ENCODE results near the gene RAD51B.
"Not testable (repeated sequence)": the region's sequence is repeated elsewhere in the genome, so short reads cannot be mapped to it uniquely, and the experiment has no call there.

Gene RAD51B

GRCh38 chr14:68241862-68242487 lies 422.4 kb downstream of the RAD51B start:
- no peak for DNase-seq

DNA sequence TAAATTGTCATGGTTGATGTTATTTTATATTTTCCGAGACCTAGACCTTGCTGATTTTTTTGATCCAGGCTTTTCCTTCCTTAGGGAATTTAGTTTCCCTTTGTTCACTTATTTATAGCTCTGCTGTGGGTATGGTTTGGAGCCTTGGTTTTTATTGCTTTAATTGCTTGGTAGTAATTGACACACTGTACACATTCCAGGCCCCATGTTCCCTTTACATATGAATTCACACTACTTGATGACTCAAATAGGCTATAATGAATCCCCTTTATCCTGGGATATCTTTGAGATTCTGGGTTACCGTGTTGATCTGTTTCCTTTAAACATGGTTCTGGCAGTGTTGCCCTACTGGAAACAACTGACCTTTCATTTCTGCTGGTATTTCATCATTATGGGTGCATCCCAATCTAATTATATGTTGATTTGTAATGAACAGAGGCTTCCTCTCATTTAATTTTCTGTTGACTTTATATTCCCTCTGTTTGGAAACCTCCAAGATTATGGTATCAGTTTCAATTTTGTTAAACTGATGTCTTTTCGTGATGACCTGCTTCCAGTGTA lies 424.0 kb downstream of the RAD51B start:
- no peak for DNase-seq

GRCh38 chr14:68244262-68244980 lies 424.8 kb downstream of the RAD51B start:
- DNase-seq: no peak

DNA sequence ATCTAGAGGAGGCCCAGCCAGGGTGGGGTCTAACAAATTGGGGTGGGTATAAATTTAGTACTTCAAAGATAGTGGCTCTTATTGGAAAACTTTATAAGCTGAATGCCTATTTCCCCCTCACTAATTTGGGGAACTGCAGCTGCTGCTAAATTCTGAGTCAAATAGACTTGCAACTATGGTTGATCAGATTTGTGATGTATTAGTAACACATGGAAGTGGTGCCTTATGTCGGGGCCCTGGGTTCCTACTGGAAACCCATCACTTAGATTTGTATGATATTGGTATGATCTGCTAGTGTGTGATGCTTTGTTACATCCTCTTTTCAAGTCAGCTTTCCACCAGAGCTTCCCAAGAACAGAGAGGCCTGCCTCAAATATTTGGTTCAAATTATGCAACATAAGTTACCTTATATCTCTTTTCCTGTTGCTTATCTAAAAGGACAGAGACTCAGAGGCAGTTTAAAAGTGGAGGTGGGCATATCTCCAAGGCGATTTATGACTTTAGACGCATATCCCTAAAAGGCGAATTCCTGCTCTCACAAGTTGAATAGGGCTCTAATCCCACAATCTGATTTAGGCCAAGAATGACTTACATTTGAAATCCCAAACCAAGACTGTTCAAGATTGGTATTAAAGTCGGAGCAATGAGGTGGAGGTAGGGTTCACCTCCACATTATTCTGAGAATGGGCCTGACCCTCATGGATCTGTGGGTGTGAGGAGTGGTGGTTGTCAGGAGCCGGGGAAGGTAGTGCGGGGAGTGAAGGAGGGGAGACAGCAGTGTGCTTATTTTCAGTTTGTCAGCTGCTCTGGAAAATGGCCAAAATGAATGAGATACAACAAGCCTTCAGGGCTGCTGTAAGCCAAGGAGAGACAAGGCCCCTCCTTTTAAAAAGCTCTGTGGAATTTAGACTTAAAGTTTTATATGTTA lies 425.8 kb downstream of the RAD51B start:
- DNase-seq: no peak

DNA sequence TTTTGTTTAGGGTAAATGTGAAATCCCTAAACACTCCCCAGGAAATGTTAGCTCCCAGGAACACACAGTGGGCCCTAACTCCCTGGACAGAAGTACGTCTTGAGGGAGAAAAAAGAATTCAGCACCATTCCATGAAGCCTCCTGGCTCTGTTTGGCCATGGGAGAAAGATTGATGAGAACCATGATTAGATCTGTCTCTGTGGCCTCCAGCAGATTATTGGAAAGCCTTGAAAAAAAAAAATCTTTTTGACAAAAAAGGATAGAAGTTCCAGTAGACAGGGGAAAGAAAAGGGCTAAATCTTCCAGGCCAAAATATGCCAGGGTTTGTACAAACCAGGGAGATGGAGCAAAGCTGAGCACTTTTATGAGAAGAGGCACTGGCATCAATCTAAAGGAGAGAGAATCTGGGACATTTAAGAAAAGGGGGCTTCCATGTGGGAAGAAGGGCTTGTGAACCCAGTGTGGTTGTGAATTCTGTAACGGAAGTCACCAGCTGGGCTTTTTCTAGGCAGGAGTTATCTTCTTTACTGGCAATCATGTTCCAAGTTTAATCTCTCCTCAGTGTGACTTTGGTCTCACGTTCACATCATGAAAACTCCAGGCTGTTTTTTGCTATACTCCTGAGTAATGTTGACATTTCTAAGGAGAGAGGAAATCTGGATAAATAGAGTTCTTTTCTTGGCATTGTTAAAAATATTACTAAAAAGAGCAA lies 426.7 kb downstream of the RAD51B start:
- DNase-seq: no peak

DNA sequence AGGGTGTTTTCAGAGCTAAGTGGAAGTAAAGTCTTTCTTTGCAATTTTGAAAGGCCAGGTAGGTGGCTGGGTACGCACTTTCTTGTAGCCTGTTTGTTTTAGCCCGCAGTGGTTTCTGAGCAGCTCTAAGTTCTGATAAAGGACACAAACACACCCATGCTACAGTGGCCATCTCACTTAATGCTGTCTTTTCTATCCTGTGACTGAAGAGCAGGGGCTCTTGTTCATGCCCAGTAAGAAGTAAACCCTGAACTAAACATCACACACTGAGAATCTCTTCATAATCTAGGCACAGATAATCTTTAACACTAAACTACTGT lies 427.2 kb downstream of the RAD51B start:
- DNase-seq: no peak

DNA sequence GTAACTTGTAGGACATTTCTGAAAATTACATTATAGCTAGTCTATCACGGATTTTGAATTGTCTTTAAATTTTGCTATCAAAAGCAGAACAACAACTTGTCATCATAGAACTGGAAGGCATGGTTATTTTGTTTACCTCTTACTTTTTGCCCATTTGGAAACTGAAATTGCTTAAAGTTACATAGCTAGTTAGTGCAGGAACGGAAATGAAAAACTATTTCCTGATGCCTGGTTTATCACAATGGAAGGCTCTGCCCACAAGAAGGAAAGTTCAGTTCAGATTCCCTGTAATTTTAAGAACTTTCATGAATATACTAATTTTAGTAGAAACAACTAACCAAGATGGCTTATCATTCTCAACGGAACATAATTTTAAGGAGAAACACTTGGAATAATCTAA lies 427.7 kb downstream of the RAD51B start:
- DNase-seq: no peak

DNA sequence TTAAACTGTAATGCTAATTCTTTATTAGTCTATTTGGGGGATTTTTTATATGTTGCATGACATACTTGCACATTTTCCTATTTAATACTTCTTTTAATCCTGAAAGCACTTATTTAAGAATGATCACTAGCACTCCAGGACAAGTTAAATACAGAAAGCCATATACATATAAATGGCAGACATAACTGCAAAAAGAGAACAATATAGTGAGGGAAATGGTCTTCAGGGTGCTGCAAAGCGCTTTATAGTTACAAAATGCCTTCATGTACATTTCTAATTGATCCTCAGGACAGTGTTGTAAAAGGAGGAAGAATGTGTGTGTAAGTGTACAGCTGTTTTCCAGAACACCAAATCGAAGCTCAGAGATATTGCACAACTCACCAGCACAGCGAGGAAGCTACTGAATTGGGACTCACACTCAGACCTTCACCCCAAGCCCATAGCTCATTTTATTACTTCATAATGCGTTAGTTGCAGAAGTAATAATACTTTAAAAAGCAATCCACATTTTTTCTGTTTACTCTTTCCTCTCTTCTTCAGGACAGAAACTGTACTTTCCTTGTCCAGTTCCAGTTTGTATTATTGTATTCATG lies 428.2 kb downstream of the RAD51B start:
- DNase-seq: no peak

DNA sequence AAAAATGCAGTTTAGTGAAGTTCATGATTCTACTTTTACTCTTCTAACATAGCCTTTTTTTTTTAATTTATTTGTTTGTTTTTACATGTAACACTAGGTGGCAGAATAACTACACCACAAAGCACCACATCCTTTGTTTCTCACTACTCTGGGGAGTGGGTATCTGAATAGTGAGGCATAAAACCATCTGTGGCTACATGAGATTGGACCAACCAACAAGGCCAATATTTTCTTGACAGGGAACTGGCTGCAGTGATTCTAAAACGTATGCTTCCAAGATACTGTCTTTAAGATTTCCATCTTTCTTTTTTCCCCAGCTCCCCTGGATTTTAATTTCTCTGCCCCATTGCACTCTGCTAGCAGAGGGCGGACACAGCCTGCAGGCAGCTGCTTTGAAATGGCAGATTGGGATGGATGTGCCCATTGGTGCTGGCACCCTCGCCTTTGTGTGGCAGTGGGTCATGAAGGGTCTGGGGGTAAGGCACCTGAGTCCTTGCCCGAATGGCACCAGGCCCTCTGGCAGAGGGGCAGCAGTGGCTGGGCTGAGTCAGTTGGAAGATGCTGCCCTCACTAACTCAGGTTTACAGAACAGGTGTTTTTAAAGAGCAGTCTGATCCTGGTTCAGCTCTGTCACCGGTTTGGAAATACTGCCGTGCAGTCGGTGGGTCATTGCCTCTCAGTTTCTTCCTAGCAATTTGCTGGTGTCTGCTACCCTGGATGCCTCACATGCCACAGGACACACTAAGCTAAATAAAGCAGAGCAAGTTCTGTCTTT lies 429.1 kb downstream of the RAD51B start:
- DNase-seq: peak; percentile 12

DNA sequence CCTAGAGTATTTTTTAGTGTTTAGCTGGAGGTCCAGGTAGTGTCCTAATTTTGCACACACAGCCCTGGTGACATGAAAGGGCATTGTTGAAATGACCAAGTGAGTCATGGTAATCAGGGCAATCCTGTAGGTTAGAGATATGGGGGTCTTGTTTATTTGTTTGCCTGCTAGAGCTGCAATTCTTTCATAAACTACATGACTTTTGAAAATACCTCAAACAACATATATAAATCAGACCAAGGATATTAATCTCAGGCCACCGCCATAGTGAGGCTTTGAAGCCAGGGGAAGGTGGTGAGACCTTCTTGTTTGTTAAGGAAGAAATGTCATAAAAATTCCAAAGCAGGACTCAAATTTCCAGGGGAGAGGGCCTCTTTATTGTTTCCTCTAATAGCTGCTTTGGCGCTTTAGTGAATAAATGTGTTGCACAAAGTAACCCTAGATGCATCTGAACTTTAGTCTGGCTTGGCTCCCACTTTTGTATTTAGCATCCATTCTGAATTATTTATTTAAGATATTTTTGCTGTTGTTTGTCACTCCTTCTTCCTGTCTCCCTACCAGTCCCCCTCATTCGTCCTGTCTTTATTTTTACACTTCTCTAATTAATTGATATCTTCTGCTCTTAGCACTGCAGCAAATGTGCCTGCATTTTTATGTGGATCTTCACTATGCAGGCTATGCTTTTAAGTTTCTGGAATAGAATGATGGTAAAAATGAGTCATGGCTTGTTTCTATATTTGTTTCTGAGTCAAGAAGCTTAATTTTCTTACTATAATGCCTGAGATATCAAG lies 430.3 kb downstream of the RAD51B start:
- DNase-seq: no peak

- no peak for DNase-seq
Measured at GRCh38 chr14:68250927-68251768, 431.6 kb downstream of the RAD51B start.

DNA sequence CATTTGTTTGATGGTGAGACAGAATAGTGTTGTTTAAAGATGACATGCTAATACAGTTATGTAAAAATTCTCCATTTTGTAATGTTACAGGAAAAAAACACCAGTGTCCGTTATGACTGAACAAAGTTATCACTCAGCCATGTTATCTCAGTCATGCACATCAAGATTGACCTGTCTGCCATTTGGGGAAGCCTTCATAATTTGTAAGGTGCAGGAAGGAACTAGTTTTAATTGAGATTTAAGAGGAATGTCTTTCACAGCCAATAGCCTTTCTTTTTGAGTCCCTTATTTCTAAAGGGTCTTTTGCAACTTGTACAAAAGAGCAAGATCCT lies 432.2 kb downstream of the RAD51B start:
- no peak for DNase-seq

GRCh38 chr14:68253160-68253780 lies 433.7 kb downstream of the RAD51B start:
- no peak for DNase-seq

- DNase-seq: no peak
Measured at GRCh38 chr14:68253878-68254528, 434.4 kb downstream of the RAD51B start.

DNA sequence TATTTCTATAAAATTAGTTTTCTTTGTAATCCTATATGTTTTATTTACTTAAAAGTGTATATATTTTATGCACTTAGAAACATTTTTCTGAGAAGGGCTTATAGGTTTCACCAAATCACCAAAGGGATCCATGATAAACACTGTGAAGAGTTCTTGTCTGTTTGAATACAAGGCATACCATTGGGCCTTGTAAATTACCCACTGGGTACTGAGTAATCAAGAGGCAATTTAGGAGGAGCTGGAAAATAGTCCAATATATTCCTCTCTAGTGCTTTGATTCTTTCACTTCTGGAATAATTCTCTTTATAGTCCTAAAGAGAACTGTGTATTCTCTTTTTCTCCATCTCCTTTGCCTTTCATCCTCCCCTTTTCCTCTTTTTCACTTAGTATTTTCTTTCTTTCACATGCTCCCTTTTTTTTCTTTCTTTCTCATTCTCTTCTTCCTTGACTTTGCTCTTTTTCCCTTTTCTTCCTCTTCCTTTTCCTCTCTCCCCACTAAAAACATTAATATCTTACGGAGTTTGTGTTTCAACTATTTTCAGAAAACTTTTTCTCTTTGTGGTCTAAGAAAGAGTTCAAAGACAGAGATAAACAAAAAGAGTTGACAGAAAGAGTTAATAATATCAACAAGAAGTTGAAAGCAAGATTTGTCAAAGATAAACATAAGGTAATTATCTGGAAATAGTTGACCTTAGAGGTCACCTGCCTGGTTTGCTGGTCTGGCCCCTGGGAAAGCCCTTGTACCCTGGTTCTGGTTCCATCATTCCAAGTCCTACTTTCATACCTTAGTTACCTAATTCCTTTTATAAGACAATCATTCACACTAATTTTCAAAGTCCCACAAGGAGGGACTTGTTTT lies 435.3 kb downstream of the RAD51B start:
- DNase-seq: no peak

GRCh38 chr14:68255693-68256178 lies 436.2 kb downstream of the RAD51B start:
- DNase-seq: no peak

DNA sequence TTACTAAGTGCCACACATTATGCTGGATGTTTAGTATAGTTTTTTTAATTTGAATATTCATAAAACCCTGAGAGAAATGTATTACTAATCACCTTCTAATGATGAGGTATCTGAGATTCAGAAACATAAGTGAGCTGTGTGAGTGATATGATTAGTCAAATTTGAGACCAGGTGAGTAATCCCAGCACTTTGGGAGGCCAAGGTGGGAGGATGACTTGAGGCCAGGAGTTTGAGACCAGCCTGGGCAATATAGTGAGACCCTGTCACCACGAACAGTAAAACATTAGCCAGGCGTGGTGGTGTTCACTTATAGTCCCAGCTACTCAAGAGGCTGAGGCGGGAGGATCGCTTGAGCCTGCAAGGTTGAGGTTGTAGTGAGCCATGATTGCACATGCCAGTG lies 438.4 kb downstream of the RAD51B start:
- no peak for DNase-seq

DNA sequence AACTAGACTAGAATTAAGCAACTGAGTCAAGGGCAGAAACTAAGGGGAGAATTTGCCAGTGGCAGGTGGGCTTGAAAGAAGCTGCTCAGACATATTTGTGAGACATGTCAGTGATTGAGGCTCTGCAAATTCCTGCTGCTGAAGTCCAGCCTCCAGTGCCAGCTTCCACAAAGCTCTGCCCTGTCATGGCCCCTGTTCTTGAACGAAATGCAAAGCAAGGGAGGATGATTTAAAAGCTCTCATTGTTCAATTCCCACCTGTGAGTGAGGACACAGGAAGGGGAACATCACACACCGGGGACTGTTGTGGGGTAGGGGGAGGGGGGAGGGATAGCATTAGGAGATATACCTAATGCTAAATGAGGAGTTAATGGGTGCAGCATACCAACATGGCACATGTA lies 439.4 kb downstream of the RAD51B start:
- not testable (repeated sequence) for DNase-seq

Data from NCI-H2029 treated with DMSO at 0.1 percent for 48 hours (cell line).